Hypothalamus (tissue), 51 donors: ENCODE data around the gene SYT9.
A peak's percentile ranks its signal among the peaks of the same experiment; 100 is the strongest.
"Not testable (repeated sequence)": the region's sequence is repeated elsewhere in the genome, so short reads cannot be mapped to it uniquely, and the experiment has no call there.

Source experiments
- DNase-seq, 51 donors: peaks; one replicate each; lab custom pipeline; 2025; lab: John Stamatoyannopoulos, UW

Gene SYT9

GRCh38 chr11:7498193-7498592 lies 246.5 kb downstream of the SYT9 start:
- no peak for DNase-seq

GRCh38 chr11:7499081-7499480 lies 247.4 kb downstream of the SYT9 start:
- no peak for DNase-seq

GRCh38 chr11:7500251-7500650 lies 248.5 kb downstream of the SYT9 start:
- no peak for DNase-seq

- no peak for DNase-seq
These were observed 249.5 kb downstream of the SYT9 start for GRCh38 chr11:7501251-7501650.

GRCh38 chr11:7501894-7502293 lies 250.2 kb downstream of the SYT9 start:
- no peak for DNase-seq

- DNase-seq = no peak
These were observed 254.5 kb downstream of the SYT9 start for GRCh38 chr11:7506243-7506642.

GRCh38 chr11:7508087-7508486 lies 256.4 kb downstream of the SYT9 start:
- no peak for DNase-seq

GRCh38 chr11:7509966-7510365 lies 258.3 kb downstream of the SYT9 start:
- no peak for DNase-seq

- peak in 47 of 51 donors; percentile 16 to 80 (median 55) for DNase-seq
These were observed 259.7 kb downstream of the SYT9 start for GRCh38 chr11:7511401-7511800.

- DNase-seq = peak in 42 of 51 donors; percentile 10 to 89 (median 54)
These were observed 261.0 kb downstream of the SYT9 start for GRCh38 chr11:7512525-7513233.

- peak; percentile 17 to 96 (median 83) for DNase-seq
These were observed 261.8 kb downstream of the SYT9 start, which contains the start of gene PPFIBP2 for GRCh38 chr11:7513234-7514098. Gene PPFIBP2, plus strand, starts transcription at chr11:7513999. Its CDS starts 35,477 bp downstream, at chr11:7549476.

GRCh38 chr11:7514099-7514591 lies 262.4 kb downstream of the SYT9 start:
- DNase-seq = peak in 22 of 51 donors; percentile 21 to 70 (median 50)

- no peak for DNase-seq
These were observed 263.8 kb downstream of the SYT9 start for GRCh38 chr11:7515447-7515886.

GRCh38 chr11:7516475-7516874 lies 264.8 kb downstream of the SYT9 start:
- DNase-seq = no peak

- not testable (repeated sequence) for DNase-seq
These were observed 266.0 kb downstream of the SYT9 start for GRCh38 chr11:7517743-7518142.
